ENCODE results near the gene RSPH6A.

- TF ChIP-seq POLR2A (IDR thresholded peaks at IDR 0.05) (no peak), CTCF (IDR thresholded peaks at IDR 0.05) (no peak)
These were observed 5.4 kb downstream of the RSPH6A start for GRCh38 chr19:45809643-45810159.
